Measurements from ENCODE around the gene MCTP2.

- TF ChIP-seq POLR2A (IDR thresholded peaks at IDR 0.05) (no peak), CTCF (IDR thresholded peaks at IDR 0.05 in 8 of 11, conservative IDR thresholded peaks at IDR 0.05 in 3 of 11) (no peak)
These were observed 44.5 kb upstream of the MCTP2 start for GRCh38 chr15:94186770-94187331.

Measured in spleen (tissue), 7 donors.